Measurements from ENCODE around the gene IL3. TPM values are rescaled to one million over a fixed set of nuclear protein-coding genes. Genes with fewer than 3 reads are reported as not detected.

IL3 gene
- not detected for total RNA-seq

- Histone ChIP-seq H3K36me3 (no peaks in the 10 kb centered on the region), H3K4me1 (no peaks in the 10 kb centered on the region), H3K4me3 (no peak within 1 kb of the TSS), H3K27ac (no peak within 1 kb of the TSS), H3K27me3 (no peaks in the 10 kb centered on the region), H3K9me3 (no peaks in the 10 kb centered on the region)
- no peak for DNase-seq
- WGBS, 2 donors = 91 to 92% methylated on average over 11 to 12 of the region's 16 CpGs
- no peak for TF ChIP-seq CTCF (IDR thresholded peaks at IDR 0.05)
- no peak for TF ChIP-seq POLR2A (IDR thresholded peaks at IDR 0.05)
- intact Hi-C loops (cut with DNase I) = no loop called here
Observed at GRCh38 chr5:132060501-132061161, at the start of gene IL3. Gene IL3 (plus strand): TSS chr5:132060655. CDS start chr5:132060707, 52 bp downstream.

- no peak for TF ChIP-seq CTCF (IDR thresholded peaks at IDR 0.05)
- no peak for TF ChIP-seq POLR2A (IDR thresholded peaks at IDR 0.05)
- H3K4me3 ChIP-seq = peak overlapping the region; percentile 43 to 77 (median 55)
- peaks cover 0 to 29% (median 0%) of the 10 kb centered on the region in 4 donors for H3K27me3 ChIP-seq
- 28 to 36% methylated on average over 2 to 8 of the region's 46 CpGs for WGBS, 2 donors
- intact Hi-C loops (cut with DNase I) = no loop called here
- H3K27ac ChIP-seq = no peak overlapping the region
- H3K36me3 ChIP-seq = no peaks in the 10 kb centered on the region
- DNase-seq = no peak
- peaks cover 13 to 39% (median 14%) of the 10 kb centered on the region in 3 donors for H3K4me1 ChIP-seq
- H3K9me3 ChIP-seq = no peaks in the 10 kb centered on the region
Observed at GRCh38 chr5:132010989-132011621, 49.4 kb upstream of the IL3 start.

DNA sequence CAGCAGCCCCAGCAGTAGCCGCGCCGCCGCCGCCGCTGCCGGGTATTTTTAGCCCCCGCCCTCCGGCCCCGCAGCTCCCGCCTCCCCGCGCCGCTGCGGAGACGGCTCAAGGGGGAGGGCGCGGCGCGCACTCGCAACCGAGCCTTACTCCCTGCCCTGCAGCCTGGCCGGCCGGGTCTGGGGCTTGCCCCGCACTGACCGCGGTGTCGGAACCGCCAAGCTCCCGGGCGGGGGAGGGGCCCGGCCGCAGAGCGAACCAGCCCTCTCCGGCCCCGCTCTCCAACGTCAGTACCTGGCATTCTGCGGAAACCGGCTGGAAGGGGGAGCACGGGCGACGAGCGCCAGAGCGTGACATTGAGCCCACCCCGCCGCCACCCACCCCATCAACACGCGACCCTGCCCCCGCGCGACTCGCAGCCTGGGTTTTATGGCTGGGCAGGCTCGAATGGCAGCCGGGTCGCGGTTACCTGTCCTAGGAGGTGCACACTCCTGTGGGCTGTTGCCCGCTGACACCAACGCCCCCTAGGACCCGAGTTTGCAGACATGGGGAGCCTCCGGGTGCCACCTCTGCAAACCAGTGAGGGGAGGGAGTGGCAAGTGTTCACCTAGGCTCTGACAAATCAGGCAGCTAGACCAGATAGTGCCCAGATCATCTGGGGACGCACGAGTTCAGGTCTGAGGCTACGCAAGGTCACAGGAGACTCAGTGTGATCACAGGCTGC is 48.7 kb upstream of the IL3 start, which contains the start of gene ACSL6:
Gene ACSL6, minus strand, starts transcription at position 37 of the 722 bp plus-strand sequence. CDS start 105 bp downstream, outside the sequence.
- peak within 1 kb of the TSS; percentile 43 to 77 (median 55) for H3K4me3 ChIP-seq
- DNase-seq = no peak
- TF ChIP-seq CTCF (IDR thresholded peaks at IDR 0.05) (no peak), POLR2A (IDR thresholded peaks at IDR 0.05) (no peak)
- WGBS, 2 donors = 0% methylated on average over 17 of the region's 63 CpGs; no CpG with 5 or more reads in 1 of the 2 donors
- no peaks in the 10 kb centered on the region for H3K9me3 ChIP-seq
- intact Hi-C loops (cut with DNase I) = no loop called here
- H3K36me3 ChIP-seq = no peaks in the 10 kb centered on the region
- peaks cover 0 to 32% (median 0%) of the 10 kb centered on the region in 4 donors for H3K27me3 ChIP-seq
- no peak within 1 kb of the TSS for H3K27ac ChIP-seq
- H3K4me1 ChIP-seq = peaks cover 13 to 39% (median 14%) of the 10 kb centered on the region in 3 donors

GRCh38 chr5:132012371-132013005 is 48.0 kb upstream of the IL3 start:
- TF ChIP-seq POLR2A (IDR thresholded peaks at IDR 0.05) (no peak), CTCF (IDR thresholded peaks at IDR 0.05) (no peak)
- Histone ChIP-seq H3K9me3 (no peaks in the 10 kb centered on the region), H3K36me3 (no peaks in the 10 kb centered on the region), H3K4me3 (peak overlapping the region in 1 of 4 donors; percentile 77), H3K27me3 (peaks cover 0 to 39% (median 0%) of the 10 kb centered on the region in 4 donors), H3K4me1 (peaks cover 13 to 39% (median 14%) of the 10 kb centered on the region in 3 donors), H3K27ac (no peak overlapping the region)
- intact Hi-C loops (cut with DNase I) = no loop called here
- no peak for DNase-seq
- WGBS, 2 donors = 58 to 88% methylated on average over 3 of the region's 7 CpGs
